A673 (cell line): ENCODE data around the gene OR51B4. TPM values are rescaled to one million over a fixed set of nuclear protein-coding genes. Genes with fewer than 3 reads are reported as not detected.

Source experiments
- BruUV-seq: library from RNA; stranded (reverse); fragments of 400-500 nt; replicated peaks from 2 replicates; lab custom pipeline; 2021; lab: Mats Ljungman, UMichigan
- CTCF ChIA-PET: fragments of 300-600 bp; sonication (Branson Sonifier 250); formaldehyde crosslinking; loops from one replicate; lab custom pipeline; 2022; ENCODE audit warnings: antibody characterized with exemption; lab: Charles Lee
- POLR2A ChIA-PET: fragments of 300-600 bp; sonication (Branson Sonifier 250); formaldehyde crosslinking; loops from one replicate; lab custom pipeline; 2022; ENCODE audit warnings: antibody characterized with exemption; ENCODE audit not compliant: low non-redundant PET; lab: Charles Lee
- DNase-seq: peaks from one replicate; pipeline ENCODE4 v3.0.0-alpha.2; 2015; ENCODE audit warnings: low spot score
- H3K27ac ChIP-seq: fragments of 200-600 bp; sonication (generic); 2 replicates; pipeline ENCODE4 v1.5.1; 2016; ENCODE audit warnings: mixed run types, low read depth, mild to moderate bottlenecking, mixed read lengths, antibody characterized with exemption, low read length; ENCODE audit not compliant: poor library complexity, severe bottlenecking
- H3K27me3 ChIP-seq: fragments of 200-600 bp; sonication (generic); replicated peaks from 2 replicates; pipeline ENCODE4 v1.6.1; 2017; ENCODE audit warnings: mixed run types, low read depth, mild to moderate bottlenecking, mixed read lengths, antibody characterized with exemption, low read length; ENCODE audit not compliant: insufficient read depth, poor library complexity
- H3K36me3 ChIP-seq: fragments of 200-600 bp; sonication (generic); 2 replicates; pipeline ENCODE4 v1.6.1; 2016; ENCODE audit warnings: mixed run types, mild to moderate bottlenecking, mixed read lengths, antibody characterized with exemption, low read length; ENCODE audit not compliant: insufficient read depth, poor library complexity, severe bottlenecking
- H3K4me1 ChIP-seq: fragments of 200-600 bp; sonication (generic); 2 replicates; pipeline ENCODE4 v1.6.1; 2017; ENCODE audit warnings: mixed run types, mild to moderate bottlenecking, mixed read lengths, antibody characterized with exemption, low read length; ENCODE audit not compliant: insufficient read depth, poor library complexity, severe bottlenecking
- H3K4me3 ChIP-seq: fragments of 200-600 bp; sonication (generic); 2 replicates; pipeline ENCODE4 v1.5.1; 2016; ENCODE audit warnings: low read depth, mixed run types, mild to moderate bottlenecking, mixed read lengths, low read length; ENCODE audit not compliant: poor library complexity, severe bottlenecking
- H3K9me3 ChIP-seq: fragments of 200-600 bp; sonication (generic); 2 replicates; pipeline ENCODE4 v1.6.1; 2016; ENCODE audit warnings: mixed run types, low read depth, mild to moderate bottlenecking, mixed read lengths, antibody characterized with exemption, low read length; ENCODE audit not compliant: poor library complexity, severe bottlenecking
- EZH2 ChIP-seq: fragments of 200-600 bp; sonication (generic); IDR thresholded peaks from 2 replicates; pipeline ENCODE4 v1.6.1; 2017; ENCODE audit warnings: borderline replicate concordance, low read depth, mild to moderate bottlenecking, mixed read lengths, antibody characterized with exemption, low read length; ENCODE audit not compliant: poor library complexity, severe bottlenecking
- intact Hi-C: fragments of 100-400 bp; cut with micrococcal nuclease; formaldehyde crosslinking; loops from one replicate; pipeline ENCODE4 v1.10.0; 2022; ENCODE audit not compliant: unreplicated experiment
- total RNA-seq: library from RNA; stranded (reverse); gene quantifications from 2 replicates; pipeline ENCODE4 v1.2.3, GENCODE V29; 2021
- TF ChIP-seq, protein P1 (sequence below): fragments of 300-800, 200-600 bp; sonication (generic); conservative IDR thresholded peaks from 2 replicates; pipeline ENCODE4 v1.5.1; 2017; ENCODE audit warnings: low read depth, mild to moderate bottlenecking, antibody characterized with exemption, low read length, moderate library complexity, mixed read lengths

OR51B4 gene
- total RNA-seq, 1 experiment from 2014 or later = not detected

DNA sequence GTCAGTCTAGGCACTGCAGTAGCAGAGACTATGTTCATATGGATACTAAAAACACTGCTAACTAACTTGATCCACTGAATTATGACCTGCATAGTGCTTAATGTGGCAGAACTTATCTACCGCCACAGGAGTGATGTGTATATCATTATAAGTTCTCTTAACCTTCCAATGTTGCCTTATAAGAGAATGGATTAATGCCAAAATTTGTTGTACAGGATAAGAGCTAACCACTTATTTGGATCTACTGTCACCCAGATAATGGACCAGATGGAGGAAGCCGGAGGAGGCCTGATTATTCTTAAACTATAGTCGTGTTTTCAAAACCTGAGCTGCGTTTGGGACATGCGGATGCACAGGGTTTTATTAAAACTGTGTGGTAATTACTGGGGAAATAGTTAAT lies 1.9 kb upstream of the OR51B4 start:
- H3K27me3 ChIP-seq = no peaks in the 10 kb centered on the region
- no peaks in the 10 kb centered on the region for H3K9me3 ChIP-seq
- TF ChIP-seq, protein P1, sequence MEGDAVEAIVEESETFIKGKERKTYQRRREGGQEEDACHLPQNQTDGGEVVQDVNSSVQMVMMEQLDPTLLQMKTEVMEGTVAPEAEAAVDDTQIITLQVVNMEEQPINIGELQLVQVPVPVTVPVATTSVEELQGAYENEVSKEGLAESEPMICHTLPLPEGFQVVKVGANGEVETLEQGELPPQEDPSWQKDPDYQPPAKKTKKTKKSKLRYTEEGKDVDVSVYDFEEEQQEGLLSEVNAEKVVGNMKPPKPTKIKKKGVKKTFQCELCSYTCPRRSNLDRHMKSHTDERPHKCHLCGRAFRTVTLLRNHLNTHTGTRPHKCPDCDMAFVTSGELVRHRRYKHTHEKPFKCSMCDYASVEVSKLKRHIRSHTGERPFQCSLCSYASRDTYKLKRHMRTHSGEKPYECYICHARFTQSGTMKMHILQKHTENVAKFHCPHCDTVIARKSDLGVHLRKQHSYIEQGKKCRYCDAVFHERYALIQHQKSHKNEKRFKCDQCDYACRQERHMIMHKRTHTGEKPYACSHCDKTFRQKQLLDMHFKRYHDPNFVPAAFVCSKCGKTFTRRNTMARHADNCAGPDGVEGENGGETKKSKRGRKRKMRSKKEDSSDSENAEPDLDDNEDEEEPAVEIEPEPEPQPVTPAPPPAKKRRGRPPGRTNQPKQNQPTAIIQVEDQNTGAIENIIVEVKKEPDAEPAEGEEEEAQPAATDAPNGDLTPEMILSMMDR = no peak
- no peak for TF ChIP-seq EZH2
- no peaks in the 10 kb centered on the region for H3K4me1 ChIP-seq
- ChIA-PET CTCF (no interaction called here), POLR2A (no interaction called here)
- DNase-seq = no peak
- intact Hi-C loops = no loop called here
- no peak overlapping the region for H3K27ac ChIP-seq
- H3K4me3 ChIP-seq = no peak overlapping the region
- no peaks in the 10 kb centered on the region for H3K36me3 ChIP-seq
- no TSS peak for BruUV-seq

DNA sequence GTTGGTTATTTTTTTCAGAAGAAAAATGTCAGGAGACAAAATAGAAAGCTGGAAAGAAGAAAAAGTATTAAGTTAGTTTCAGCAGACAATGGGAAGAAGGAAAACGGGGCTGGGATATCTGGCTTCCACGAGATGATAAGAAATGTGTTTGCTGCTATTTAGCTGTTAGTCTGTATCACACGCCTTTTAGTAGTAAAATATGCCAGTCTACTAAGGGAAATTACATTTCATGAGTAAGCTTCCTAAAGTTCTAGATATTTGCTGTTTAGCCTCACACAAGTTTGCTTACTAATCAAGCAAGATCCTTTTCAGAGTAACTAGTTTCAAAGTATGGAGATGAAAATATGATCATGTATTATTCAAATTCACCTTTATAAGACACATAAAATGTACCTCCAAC lies 1.5 kb downstream of the OR51B4 start:
- DNase-seq = no peak
- H3K9me3 ChIP-seq = no peaks in the 10 kb centered on the region
- H3K36me3 ChIP-seq = no peaks in the 10 kb centered on the region
- BruUV-seq = no TSS peak
- ChIA-PET POLR2A (no interaction called here), CTCF (no interaction called here)
- H3K4me3 ChIP-seq = no peak overlapping the region
- H3K27ac ChIP-seq = no peak overlapping the region
- no peaks in the 10 kb centered on the region for H3K27me3 ChIP-seq
- no peak for TF ChIP-seq EZH2
- TF ChIP-seq, protein P1 = no peak
- no peaks in the 10 kb centered on the region for H3K4me1 ChIP-seq
- intact Hi-C loops = no loop called here

DNA sequence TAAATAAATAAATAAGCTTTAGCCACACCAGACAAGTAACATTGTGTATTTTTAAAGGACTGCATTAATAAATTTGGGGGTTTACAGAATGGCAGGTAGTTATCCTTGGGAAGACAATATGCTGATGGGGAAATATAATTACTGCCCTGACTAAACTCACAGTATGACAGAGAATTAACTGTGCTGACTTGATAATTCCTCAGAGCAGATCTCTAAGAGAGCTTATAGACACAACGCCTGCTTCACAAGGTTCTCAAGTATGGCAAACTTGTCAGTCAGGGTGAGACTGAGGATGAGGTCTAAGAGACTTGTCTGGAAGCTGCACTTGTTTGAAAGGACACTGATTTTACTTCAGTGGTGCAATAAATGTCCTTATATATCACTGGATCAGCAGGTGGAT lies 3.3 kb downstream of the OR51B4 start:
- Histone ChIP-seq H3K4me1 (no peaks in the 10 kb centered on the region), H3K27ac (no peak overlapping the region), H3K4me3 (no peak overlapping the region), H3K27me3 (no peaks in the 10 kb centered on the region), H3K36me3 (no peaks in the 10 kb centered on the region), H3K9me3 (no peaks in the 10 kb centered on the region)
- intact Hi-C loops = no loop called here
- BruUV-seq = no TSS peak
- TF ChIP-seq, protein P1 = no peak
- no peak for TF ChIP-seq EZH2
- CTCF ChIA-PET = no interaction called here
- no peak for DNase-seq
- POLR2A ChIA-PET = no interaction called here
